ENCODE data around the gene DAAM1.

The DAAM1 gene

DNA sequence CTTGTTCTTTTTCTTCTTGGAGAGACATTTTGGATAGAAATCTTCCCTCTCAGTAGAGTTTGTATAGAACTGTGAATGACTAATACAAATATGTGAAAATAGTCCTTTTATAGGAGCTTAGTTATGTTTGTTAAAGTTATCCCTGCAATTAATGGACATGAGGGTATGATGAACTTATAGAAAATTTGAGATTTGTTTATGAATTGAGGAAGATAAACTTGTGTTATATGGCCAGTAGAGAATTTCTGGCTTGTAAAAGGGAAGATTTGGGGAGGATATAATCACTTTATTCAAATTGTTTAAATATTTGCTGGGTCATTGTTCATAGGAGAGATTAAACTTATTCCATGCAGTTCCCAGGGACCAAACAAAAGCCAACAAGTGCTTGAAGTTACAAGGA is 119.6 kb downstream of the DAAM1 start:
- no peak for DNase-seq
- Histone ChIP-seq H3K9me3 (ENCODE audit: control insufficient read depth, low read length) (no peaks in the 10 kb centered on the region), H3K4me3 (ENCODE audit: insufficient read depth, low read depth, low read length, poor library complexity, severe bottlenecking) (no peak overlapping the region), H3K27ac (ENCODE audit: insufficient read depth, low read length, poor library complexity, severe bottlenecking) (no peak overlapping the region), H3K36me3 (ENCODE audit: control insufficient read depth, insufficient read depth, low read length) (no peaks in the 10 kb centered on the region), H3K4me1 (ENCODE audit: control insufficient read depth, insufficient read depth, low read length, poor library complexity, severe bottlenecking) (no peaks in the 10 kb centered on the region), H3K27me3 (replicated peaks; ENCODE audit: control insufficient read depth, insufficient read depth, low read length, poor library complexity, severe bottlenecking) (no peaks in the 10 kb centered on the region)

DNA sequence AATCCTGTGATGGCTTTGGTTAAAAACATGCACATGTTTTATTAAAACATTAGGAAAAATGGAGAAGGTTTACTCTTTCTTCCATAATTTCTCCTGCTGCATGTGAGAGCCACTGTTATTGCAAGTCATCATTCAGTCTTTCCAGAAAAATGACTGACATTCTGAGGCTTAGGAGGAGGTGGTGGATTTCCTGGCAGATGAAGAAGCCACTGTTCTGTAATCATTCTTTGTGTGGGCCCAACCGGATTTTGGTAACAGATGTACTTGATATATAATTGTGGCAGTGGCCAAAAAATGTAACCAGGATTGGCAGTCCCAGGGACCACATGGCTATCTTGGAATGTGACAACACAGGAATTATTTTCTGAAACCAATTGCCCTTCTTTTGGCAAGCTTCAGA is 120.2 kb downstream of the DAAM1 start:
- H3K36me3 ChIP-seq (ENCODE audit: control insufficient read depth, insufficient read depth, low read length), result no peaks in the 10 kb centered on the region
- DNase-seq, result no peak
- no peaks in the 10 kb centered on the region for H3K9me3 ChIP-seq (ENCODE audit: control insufficient read depth, low read length)
- H3K4me3 ChIP-seq (ENCODE audit: insufficient read depth, low read depth, low read length, poor library complexity, severe bottlenecking), result no peak overlapping the region
- H3K27me3 ChIP-seq (replicated peaks; ENCODE audit: control insufficient read depth, insufficient read depth, low read length, poor library complexity, severe bottlenecking), result no peaks in the 10 kb centered on the region
- no peaks in the 10 kb centered on the region for H3K4me1 ChIP-seq (ENCODE audit: control insufficient read depth, insufficient read depth, low read length, poor library complexity, severe bottlenecking)
- H3K27ac ChIP-seq (ENCODE audit: insufficient read depth, low read length, poor library complexity, severe bottlenecking), result no peak overlapping the region

DNA sequence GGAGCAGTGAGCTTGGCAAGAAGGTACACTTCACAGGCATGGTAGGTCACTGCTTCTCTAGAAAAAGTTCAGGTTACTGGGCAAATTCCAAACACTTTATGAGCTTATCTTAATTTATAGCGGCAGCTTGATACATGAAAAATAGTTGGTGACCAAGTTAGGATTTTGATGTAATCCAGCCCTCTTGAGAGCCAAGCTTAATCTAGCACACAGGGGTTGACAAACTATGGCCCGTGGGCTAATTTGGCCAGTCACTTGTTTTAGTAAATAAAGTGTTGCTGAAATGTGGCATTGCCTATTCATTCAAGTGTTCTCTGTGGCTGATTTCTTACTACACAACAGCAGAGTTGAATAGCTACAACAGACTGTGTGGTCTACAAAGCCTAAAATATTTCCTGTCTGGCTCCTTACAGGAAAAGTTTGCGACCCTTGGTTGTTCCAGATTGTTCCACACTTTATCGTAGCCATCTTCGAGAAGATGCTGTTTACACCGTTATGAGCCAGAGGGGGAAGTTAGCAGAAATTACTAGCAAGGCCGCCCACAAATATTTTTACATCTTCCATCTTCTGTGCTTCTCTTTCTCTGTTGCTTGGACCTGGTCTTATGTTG is 120.9 kb downstream of the DAAM1 start:
- no peaks in the 10 kb centered on the region for H3K4me1 ChIP-seq (ENCODE audit: control insufficient read depth, insufficient read depth, low read length, poor library complexity, severe bottlenecking)
- no peaks in the 10 kb centered on the region for H3K9me3 ChIP-seq (ENCODE audit: control insufficient read depth, low read length)
- no peaks in the 10 kb centered on the region for H3K27me3 ChIP-seq (replicated peaks; ENCODE audit: control insufficient read depth, insufficient read depth, low read length, poor library complexity, severe bottlenecking)
- H3K4me3 ChIP-seq (ENCODE audit: insufficient read depth, low read depth, low read length, poor library complexity, severe bottlenecking), result no peak overlapping the region
- no peaks in the 10 kb centered on the region for H3K36me3 ChIP-seq (ENCODE audit: control insufficient read depth, insufficient read depth, low read length)
- no peak for DNase-seq
- no peak overlapping the region for H3K27ac ChIP-seq (ENCODE audit: insufficient read depth, low read length, poor library complexity, severe bottlenecking)

DNA sequence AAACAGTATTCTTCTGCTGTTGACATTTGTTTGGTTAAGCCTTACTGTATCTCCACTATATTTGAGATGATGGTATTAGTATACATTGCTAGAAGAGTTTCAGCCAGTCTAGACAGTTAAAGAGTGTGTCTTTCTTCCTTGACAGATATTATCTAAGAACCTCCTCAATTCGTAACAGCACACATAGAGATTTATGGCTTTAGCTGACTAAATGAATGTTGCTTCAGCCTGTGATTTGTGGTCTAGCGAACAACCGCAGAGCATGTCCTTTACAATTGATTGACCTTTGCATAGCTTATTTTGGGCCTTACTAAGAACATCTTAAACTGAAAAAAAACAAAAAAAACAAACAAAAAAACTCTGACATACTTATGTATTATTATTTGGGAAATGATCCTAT is 122.2 kb downstream of the DAAM1 start:
- no peaks in the 10 kb centered on the region for H3K36me3 ChIP-seq (ENCODE audit: control insufficient read depth, insufficient read depth, low read length)
- no peaks in the 10 kb centered on the region for H3K27me3 ChIP-seq (replicated peaks; ENCODE audit: control insufficient read depth, insufficient read depth, low read length, poor library complexity, severe bottlenecking)
- no peak overlapping the region for H3K27ac ChIP-seq (ENCODE audit: insufficient read depth, low read length, poor library complexity, severe bottlenecking)
- no peak overlapping the region for H3K4me3 ChIP-seq (ENCODE audit: insufficient read depth, low read depth, low read length, poor library complexity, severe bottlenecking)
- no peaks in the 10 kb centered on the region for H3K4me1 ChIP-seq (ENCODE audit: control insufficient read depth, insufficient read depth, low read length, poor library complexity, severe bottlenecking)
- H3K9me3 ChIP-seq (ENCODE audit: control insufficient read depth, low read length), result no peaks in the 10 kb centered on the region
- no peak for DNase-seq

DNA sequence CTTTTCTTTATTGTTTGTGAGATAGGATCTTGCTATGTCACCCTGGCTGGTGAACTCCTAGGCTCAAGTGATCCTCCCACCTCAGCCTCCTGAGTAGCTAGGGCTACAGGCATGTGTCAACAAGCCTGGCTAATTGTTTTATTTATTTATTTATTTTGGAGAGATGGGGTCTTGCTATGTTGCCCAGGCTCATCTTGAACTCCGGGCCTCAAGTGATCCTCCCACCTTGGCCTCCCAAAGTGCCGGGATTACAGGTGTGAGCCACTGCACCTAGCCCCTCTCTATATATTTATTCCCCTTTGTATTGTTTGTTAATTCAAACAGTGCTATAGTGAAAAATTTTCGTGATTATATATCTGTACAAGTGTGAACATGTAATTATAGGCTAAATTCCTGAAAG is 123.3 kb downstream of the DAAM1 start:
- H3K36me3 ChIP-seq (ENCODE audit: control insufficient read depth, insufficient read depth, low read length), result no peaks in the 10 kb centered on the region
- no peaks in the 10 kb centered on the region for H3K27me3 ChIP-seq (replicated peaks; ENCODE audit: control insufficient read depth, insufficient read depth, low read length, poor library complexity, severe bottlenecking)
- DNase-seq, result no peak
- H3K4me3 ChIP-seq (ENCODE audit: insufficient read depth, low read depth, low read length, poor library complexity, severe bottlenecking), result no peak overlapping the region
- H3K9me3 ChIP-seq (ENCODE audit: control insufficient read depth, low read length), result no peaks in the 10 kb centered on the region
- H3K27ac ChIP-seq (ENCODE audit: insufficient read depth, low read length, poor library complexity, severe bottlenecking), result no peak overlapping the region
- H3K4me1 ChIP-seq (ENCODE audit: control insufficient read depth, insufficient read depth, low read length, poor library complexity, severe bottlenecking), result no peaks in the 10 kb centered on the region

DNA sequence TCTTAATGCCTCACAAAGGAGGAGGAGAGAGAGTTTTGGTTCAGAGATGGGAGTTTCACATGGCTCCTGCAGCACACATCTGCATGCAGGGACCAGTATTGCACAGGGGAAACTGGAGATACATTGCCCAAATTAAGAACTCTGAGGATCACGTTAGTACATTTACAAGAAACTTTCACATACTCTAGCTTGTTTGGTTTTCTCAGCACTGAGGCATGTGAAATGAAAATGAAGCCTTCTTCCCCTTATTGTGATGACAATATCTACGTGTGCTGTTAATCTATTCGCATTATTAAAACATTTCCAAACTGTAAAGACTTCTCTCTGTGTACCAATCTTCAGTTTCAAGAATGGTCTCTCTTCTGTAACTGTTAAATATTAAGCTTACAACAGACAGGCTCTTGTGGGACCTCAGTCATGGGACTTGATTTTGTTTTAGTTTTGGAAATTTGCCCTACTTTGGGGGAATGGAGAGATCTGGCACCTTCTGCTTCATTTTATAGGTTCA is 124.7 kb downstream of the DAAM1 start:
- Histone ChIP-seq H3K4me3 (ENCODE audit: insufficient read depth, low read depth, low read length, poor library complexity, severe bottlenecking) (no peak overlapping the region), H3K4me1 (ENCODE audit: control insufficient read depth, insufficient read depth, low read length, poor library complexity, severe bottlenecking) (no peaks in the 10 kb centered on the region), H3K9me3 (ENCODE audit: control insufficient read depth, low read length) (no peaks in the 10 kb centered on the region), H3K27ac (ENCODE audit: insufficient read depth, low read length, poor library complexity, severe bottlenecking) (no peak overlapping the region), H3K27me3 (replicated peaks; ENCODE audit: control insufficient read depth, insufficient read depth, low read length, poor library complexity, severe bottlenecking) (no peaks in the 10 kb centered on the region), H3K36me3 (ENCODE audit: control insufficient read depth, insufficient read depth, low read length) (no peaks in the 10 kb centered on the region)
- no peak for DNase-seq

DNA sequence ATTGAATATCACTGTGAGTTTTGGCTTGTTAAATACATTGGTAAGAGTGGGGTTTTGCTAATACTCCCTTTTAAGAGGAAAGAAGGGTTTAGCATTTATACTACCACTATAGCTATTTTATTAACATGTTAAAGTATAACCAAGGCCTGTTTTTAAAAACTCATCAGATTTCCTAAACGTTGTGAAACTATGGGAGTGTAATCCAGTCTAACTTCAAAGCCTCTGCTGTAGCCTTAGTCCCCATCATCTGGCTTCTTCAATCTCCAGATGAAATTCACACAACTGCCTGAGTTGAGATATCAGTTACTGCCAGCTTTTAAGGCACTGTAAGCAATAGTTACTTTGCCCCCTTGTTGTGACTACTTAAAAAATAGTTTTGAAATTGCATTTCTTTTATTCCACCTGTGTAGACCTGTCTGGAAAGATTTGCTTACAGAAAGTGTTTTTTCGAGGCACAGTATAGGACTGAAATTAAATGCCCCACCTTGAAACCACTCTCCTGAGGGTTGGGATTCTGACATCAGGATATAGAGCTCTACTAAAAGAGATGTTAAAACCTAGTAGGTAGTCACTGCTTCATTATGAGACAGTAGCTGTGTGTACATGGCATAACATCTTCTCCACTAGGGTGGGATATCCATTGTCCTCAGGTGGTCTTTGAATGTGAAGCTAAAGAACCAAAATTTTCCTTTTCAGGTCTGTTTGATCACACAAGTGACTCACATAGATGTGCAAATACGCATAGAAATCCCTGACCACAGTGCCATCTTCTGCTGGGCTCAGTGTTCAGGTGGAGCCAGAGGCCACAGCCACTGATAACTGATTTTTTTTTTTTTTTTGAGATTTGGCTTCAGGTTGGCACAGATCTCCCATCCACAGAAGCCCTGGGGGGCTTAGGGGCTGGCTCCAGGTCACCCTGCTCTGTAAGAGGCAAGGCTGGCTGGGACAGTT is 125.5 kb downstream of the DAAM1 start:
- Histone ChIP-seq H3K36me3 (ENCODE audit: control insufficient read depth, insufficient read depth, low read length) (no peaks in the 10 kb centered on the region), H3K4me3 (ENCODE audit: insufficient read depth, low read depth, low read length, poor library complexity, severe bottlenecking) (no peak overlapping the region), H3K9me3 (ENCODE audit: control insufficient read depth, low read length) (no peaks in the 10 kb centered on the region), H3K27ac (ENCODE audit: insufficient read depth, low read length, poor library complexity, severe bottlenecking) (no peak overlapping the region), H3K4me1 (ENCODE audit: control insufficient read depth, insufficient read depth, low read length, poor library complexity, severe bottlenecking) (no peaks in the 10 kb centered on the region), H3K27me3 (replicated peaks; ENCODE audit: control insufficient read depth, insufficient read depth, low read length, poor library complexity, severe bottlenecking) (no peaks in the 10 kb centered on the region)
- no peak for DNase-seq

DNA sequence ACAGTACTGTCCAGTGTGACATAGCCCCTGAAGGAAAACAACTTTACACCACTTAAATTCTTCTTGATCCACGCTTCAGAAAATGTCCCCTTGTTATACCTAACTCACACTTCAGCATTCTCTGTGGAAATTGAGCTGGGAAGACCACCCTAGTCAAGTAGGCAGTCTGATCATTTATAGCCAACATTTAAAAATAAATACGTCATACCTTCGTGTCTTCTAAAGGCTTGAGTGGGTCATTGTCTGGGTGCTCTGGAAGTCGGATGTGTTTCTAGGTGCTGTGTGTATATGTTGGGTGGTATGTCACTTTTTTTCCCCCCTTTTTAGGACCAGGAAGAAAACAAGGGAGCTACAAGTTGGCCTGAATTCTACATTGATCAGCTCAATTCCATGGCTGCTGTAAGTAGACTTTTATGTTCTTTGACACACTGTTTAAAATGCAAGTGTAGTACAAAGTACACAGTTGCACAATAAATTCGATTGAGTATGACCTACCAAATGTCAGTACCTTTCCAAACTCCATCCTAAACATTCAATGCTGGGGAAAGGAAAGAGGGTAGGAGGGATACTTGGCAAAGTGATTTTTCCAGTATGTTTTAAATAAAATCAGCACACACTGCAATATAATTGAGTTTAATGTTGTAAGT is 126.6 kb downstream of the DAAM1 start:
- DNase-seq, result no peak
- no peak overlapping the region for H3K4me3 ChIP-seq (ENCODE audit: insufficient read depth, low read depth, low read length, poor library complexity, severe bottlenecking)
- no peak overlapping the region for H3K27ac ChIP-seq (ENCODE audit: insufficient read depth, low read length, poor library complexity, severe bottlenecking)
- H3K9me3 ChIP-seq (ENCODE audit: control insufficient read depth, low read length), result no peaks in the 10 kb centered on the region
- no peaks in the 10 kb centered on the region for H3K27me3 ChIP-seq (replicated peaks; ENCODE audit: control insufficient read depth, insufficient read depth, low read length, poor library complexity, severe bottlenecking)
- H3K4me1 ChIP-seq (ENCODE audit: control insufficient read depth, insufficient read depth, low read length, poor library complexity, severe bottlenecking), result no peaks in the 10 kb centered on the region
- no peaks in the 10 kb centered on the region for H3K36me3 ChIP-seq (ENCODE audit: control insufficient read depth, insufficient read depth, low read length)

DNA sequence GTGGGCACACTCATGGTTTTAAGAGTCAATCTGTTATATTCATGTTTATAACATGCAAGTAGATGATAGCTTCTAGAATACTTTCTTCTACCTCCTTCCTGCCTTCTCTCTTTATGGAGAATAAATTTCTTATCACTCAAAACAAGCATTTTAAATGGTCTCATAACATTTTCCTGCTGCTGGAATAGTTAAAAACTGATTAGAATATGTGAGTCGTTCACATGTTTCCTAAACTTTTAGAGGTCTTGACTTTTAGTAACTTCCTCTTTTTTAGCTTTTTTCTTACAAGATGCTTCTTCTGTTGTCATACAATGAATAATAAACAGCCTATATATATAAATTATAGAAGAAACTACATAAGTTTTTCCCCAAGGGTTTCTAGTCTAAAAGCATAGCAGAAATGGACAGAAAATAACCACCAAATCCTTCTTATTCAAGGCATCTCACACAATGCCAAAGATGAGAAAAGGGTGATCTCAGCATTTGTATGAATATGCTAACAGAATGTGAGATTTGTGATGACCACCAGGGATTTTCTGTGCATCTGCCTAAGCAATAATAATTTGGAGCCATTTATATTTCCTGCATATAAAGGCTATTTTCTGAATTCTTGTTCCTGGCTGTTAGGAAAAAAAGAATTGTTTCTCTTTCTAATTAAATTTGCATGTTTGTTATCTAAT is 127.8 kb downstream of the DAAM1 start:
- H3K9me3 ChIP-seq (ENCODE audit: control insufficient read depth, low read length), result no peaks in the 10 kb centered on the region
- DNase-seq, result no peak
- no peaks in the 10 kb centered on the region for H3K4me1 ChIP-seq (ENCODE audit: control insufficient read depth, insufficient read depth, low read length, poor library complexity, severe bottlenecking)
- no peak overlapping the region for H3K4me3 ChIP-seq (ENCODE audit: insufficient read depth, low read depth, low read length, poor library complexity, severe bottlenecking)
- H3K27ac ChIP-seq (ENCODE audit: insufficient read depth, low read length, poor library complexity, severe bottlenecking), result no peak overlapping the region
- H3K27me3 ChIP-seq (replicated peaks; ENCODE audit: control insufficient read depth, insufficient read depth, low read length, poor library complexity, severe bottlenecking), result no peaks in the 10 kb centered on the region
- no peaks in the 10 kb centered on the region for H3K36me3 ChIP-seq (ENCODE audit: control insufficient read depth, insufficient read depth, low read length)

Data from effector memory CD4-positive, alpha-beta T cell (primary cell).